ENCODE results near the gene PPP1R13B.

GRCh38 chr14:103748534-103748857, 98.9 kb downstream of the PPP1R13B start:
- no peak for TF ChIP-seq CTCF (IDR thresholded peaks at IDR 0.05)
- TF ChIP-seq POLR2A (IDR thresholded peaks at IDR 0.05) = no peak

All from breast epithelium (tissue), 3 donors.